ENCODE data around the gene TROAP. TPM values are rescaled to one million over a fixed set of nuclear protein-coding genes. Genes with fewer than 3 reads are reported as not detected.

TROAP gene
- total RNA-seq, 1 donor from 2014 or later: 9.6 TPM

DNA sequence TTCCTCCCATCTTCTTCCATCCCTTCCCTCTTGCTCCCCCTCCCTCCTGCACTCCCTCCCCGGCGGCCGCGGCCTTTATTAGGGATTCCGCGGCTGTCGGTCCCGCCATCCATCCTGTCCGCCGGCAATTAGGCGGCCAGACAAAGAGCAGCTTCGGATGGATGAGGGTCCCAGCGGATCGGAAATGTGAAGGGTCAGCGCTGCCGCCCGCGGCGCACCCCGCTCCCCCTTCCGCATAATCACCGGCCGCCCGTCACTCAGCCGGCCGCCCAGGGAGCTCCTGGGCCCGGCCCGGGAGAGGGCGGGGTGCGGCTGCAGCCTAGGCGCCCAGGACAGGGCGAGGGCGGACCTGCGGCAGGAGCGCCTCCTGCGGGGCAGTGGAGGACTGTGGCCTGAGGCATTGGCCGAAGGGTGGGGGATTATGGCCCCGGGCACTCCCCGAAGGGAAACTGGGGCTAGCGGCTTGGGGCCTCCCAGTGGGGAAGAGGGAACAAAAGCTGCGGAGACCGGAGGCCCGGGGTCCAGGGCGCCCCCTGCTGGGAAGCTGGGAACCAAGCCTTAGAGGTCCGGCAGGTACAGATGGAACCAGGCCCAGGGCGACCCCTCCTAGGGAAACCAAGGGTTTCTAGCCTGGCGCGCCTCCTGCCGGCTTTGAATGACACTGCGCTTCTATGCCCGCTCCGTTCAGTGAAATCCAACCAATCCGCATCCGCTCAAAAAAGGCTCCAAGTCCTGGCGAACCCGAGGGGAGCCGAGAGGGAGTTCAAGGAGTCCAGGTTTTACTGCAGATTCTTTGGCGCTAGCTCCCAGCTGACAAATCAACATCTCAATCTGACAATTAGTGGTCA lies 19.2 kb downstream of the TROAP start:
- peak; percentile 38 to 80 for DNase-seq (ENCODE audit: low read depth in 2 of 2)

DNA sequence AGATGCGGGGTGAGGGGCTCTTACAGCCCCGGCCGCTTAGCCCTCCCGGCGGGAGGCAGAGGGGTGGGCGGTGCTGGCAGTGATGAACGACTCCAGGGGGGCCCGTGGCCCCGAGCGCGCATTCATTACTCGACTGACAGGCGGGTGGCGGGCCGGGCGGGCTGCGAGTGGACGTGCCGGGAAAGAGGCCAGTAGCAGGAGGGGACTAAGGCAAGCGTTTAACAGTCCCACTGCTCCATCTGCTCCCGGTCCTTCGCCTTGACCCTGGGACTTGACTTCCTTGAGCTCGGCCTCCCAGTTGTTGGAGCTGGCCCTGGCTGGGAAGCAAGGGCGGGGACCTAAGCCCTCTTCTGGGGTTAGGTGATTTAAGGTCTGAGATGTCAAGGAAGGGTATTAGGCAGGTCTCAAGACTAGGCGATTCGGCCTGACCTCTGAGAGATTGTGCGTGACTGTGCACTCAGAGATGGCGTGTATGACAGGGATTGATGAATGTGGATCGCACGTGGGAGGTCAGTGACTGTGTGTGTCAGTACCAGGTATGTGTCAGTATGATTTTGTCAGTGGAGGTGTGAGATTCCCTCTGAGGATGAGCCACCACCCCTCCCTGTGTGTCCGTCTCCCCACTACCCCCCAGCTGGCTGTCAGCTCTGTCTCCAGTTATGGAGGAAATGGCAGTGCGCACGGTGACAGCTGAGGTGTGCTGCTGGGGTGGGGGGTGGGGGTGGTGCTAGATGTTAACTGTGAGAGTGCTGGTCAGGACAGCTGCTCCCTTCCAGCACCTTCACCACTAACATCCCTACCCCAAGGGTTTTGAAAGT lies 20.1 kb downstream of the TROAP start:
- no peak for DNase-seq (ENCODE audit: low read depth in 2 of 2)

- DNase-seq (ENCODE audit: low read depth in 2 of 2): no peak
Observed at GRCh38 chr12:49344486-49345050, 21.5 kb downstream of the TROAP start.

DNA sequence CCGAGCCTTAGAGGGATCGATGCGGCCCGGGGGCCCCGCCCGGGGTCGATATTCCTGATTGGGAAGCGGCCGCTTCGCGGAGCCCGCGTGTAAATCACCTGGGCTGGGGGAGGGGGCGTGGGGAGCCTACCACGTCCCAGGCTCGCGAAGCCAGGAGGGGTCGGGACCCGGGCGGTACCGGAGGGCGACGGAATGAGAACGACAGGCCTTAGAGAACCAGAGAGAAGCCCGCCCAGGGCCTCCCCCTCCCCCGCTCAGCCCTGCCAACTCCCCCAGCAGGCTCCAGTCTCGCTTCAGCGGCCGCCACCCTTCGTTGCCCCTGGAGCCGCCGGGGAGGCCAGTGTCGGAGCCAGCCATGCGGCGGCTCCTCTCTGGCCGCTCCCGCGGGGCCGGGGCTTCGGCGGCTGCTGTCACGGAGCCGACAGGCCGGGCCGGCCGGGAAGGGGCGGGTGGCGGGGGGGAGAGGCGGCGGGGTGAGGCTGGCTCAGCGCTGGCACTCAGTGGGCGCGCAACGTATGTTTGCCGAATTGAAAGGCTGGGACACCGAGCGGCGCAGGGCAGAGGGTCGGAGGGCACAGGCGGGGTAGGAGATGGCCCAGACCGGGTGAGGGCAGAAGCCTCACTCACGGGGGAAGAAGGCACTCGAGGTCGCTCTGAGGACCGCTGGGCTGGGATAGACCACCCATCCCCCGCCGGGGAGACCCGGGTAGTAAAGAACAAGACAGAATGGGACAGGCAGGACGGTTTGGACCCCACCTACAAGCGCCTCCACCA lies 22.2 kb downstream of the TROAP start:
- DNase-seq (ENCODE audit: low read depth in 2 of 2): no peak

DNA sequence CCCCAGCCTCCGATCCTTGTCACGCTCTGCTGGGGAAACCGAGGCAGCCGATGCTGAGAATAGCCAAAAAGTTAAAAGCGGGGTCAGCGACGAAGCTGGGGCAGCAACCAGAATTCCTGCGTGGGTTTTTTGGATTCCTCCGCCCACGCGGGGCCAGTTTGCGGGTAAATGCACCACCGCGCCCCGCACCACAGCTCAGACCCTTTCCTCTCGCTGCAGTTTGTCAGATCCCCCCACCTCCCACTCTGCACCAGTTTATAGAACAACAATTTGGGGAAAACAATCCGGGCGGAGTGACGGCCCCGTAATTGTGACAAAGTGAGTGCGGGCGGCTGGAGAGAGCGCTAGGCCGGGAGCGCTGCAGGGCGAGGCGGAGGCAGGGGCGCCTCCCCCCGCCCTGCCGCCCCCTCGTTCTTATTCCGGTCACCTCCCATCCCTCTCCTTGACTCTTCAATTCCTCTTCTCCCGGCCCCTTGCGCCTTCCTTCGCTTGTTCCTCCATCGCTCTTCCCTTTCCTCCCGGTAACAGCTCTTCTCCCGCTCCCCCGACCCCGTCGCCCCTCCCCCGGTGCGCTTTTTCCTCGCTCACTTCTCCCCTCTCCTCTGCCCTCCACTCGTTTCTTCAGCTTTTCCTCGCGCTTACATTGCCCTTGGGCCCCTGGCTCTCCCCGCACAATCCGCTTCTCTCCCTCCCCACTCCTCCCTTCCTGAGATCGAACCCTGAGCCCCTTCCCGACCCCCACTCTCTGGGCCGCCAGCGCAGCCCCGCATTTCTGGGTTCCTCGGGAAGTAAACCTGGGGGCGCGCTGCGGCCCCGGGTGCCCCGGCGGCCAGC lies 23.0 kb downstream of the TROAP start:
- DNase-seq (ENCODE audit: low read depth in 2 of 2): no peak

GRCh38 chr12:49346659-49347310 lies 23.7 kb downstream of the TROAP start, which contains the start of gene DNAJC22:
Gene DNAJC22, plus strand, starts transcription at chr12:49346888. Its CDS starts 1,985 bp downstream, at chr12:49348873.
- no peak for DNase-seq (ENCODE audit: low read depth in 2 of 2)

GRCh38 chr12:49347311-49348193 lies 24.5 kb downstream of the TROAP start:
- peak; percentile 58 to 66 for DNase-seq (ENCODE audit: low read depth in 2 of 2)

DNA sequence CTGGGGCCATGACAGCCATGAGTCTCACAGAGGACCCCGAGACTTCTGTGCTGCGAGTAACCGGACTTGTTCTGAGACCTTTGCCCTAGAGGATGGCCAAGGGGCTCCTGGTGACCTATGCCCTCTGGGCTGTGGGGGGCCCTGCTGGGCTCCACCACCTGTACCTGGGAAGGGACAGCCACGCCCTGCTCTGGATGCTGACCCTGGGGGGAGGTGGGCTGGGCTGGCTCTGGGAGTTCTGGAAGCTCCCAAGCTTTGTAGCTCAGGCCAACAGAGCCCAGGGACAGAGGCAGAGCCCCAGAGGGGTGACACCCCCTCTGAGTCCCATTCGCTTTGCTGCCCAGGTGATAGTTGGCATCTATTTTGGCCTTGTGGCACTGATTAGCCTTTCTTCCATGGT lies 25.7 kb downstream of the TROAP start:
- DNase-seq (ENCODE audit: low read depth in 2 of 2): no peak

DNA sequence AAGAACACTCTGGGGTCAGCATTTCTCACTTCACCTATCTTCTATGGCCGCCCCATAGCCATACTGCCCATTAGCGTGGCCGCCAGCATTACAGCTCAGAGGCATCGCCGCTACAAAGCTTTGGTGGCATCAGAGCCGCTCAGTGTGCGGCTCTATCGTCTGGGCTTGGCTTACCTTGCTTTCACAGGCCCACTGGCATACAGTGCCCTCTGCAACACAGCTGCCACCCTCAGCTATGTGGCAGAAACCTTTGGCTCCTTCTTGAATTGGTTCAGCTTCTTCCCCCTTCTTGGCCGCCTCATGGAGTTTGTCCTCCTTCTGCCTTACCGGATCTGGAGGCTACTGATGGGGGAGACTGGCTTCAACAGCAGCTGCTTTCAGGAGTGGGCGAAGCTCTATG lies 26.2 kb downstream of the TROAP start:
- no peak for DNase-seq (ENCODE audit: low read depth in 2 of 2)

DNA sequence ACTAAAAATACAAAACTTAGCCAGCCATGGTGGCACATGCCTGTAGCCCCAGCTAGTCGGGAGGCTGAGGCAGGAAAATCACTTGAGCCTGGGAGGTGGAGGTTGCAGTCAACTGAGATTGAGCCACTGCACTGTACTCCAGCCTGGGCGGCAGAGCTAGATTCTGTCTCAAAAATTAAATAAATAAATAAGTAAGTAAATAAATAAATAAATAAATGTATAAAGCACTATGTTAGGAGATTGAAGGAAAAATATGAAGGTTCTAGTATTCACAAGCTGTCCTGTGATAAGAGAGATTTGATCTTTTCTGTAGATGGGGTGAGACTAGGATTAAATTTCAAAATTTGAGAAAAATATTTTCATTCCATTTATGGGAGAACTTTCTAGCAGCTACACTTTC lies 29.3 kb downstream of the TROAP start:
- DNase-seq (ENCODE audit: low read depth in 2 of 2): no peak

- DNase-seq (ENCODE audit: low read depth in 2 of 2): no peak
Observed at GRCh38 chr12:49355913-49356312, 32.9 kb downstream of the TROAP start.

DNA sequence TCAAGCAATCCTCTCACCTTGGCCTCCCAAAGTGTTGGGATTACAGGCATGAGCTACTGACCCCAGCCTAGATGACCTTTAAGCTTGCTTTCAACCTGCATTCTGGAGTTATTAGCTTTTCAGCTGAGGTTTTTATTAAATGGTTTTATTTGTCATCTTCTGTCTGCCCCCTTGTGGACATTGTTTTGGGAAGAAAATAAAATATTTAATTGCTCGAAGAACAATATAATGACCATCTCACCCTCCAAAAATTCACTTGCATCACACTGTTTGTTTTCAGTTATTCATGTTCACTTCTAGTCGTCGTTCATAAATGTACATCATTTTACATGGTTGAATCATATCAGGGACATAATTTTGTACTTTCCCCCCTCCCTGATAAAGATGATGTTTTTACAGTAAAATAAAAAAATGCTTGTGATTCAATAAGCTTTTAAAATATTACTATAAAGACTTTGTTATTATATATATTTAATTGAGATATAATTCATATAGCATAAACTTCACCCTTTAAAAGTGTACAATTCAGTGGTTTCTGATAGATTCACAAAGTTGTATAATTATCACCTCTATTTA lies 34.1 kb downstream of the TROAP start:
- peak; percentile 30 to 59 for DNase-seq (ENCODE audit: low read depth in 2 of 2)

DNA sequence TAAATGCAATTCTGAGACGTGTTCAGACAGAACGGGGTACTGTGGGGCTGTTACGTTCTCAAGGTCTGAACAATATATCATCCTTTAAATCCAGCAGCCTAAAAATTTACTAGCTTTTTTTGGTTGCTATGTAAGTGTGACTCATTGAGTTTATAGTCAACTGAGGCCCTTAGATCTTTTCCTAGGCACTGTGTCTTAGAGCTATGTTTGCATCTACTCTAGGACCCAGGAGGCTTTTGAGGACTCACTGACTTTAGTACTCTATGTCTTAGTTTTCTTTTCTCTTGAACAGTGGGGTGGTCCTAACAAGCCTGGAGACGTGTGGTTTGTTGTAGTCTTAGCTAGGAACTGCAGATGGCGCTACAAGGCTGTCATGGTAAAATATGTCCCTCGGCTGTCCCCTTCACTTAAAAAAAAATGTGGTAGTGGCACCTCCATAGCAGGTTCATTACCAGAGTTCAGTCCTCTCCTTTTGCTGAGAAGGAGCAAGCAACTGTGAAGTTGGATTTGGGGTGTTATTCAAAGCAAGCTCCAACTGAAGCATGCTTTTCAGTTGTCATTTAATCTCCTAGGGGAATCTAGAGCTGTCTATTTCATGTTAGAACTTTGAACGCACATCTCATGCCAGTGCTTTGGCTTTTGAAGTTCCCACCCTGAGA lies 35.6 kb downstream of the TROAP start:
- peak; percentile 75 to 80 for DNase-seq (ENCODE audit: low read depth in 2 of 2)

GRCh38 chr12:49359671-49360070 lies 36.6 kb downstream of the TROAP start:
- no peak for DNase-seq (ENCODE audit: low read depth in 2 of 2)

DNA sequence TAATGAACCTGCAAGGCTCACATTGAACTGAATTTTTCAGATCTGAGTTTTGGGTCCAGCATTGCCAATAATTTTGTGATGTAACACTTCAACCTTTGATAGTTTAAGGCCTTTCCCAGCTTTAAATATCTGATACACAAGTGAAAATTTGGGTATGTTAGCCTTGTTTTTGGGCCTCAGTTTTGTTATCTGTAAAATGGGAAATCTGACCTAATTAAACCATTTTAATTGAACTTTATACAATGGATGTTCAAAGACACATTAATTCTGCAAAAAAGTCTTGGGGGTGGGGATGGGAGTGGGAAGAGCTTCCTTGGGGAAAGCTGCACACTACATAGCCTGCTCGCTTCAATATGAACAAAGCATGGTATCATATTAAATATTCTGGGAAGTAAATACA lies 39.0 kb downstream of the TROAP start:
- no peak for DNase-seq (ENCODE audit: low read depth in 2 of 2)

- peak; percentile 54 to 76 for DNase-seq (ENCODE audit: low read depth in 2 of 2)
Observed at GRCh38 chr12:49364989-49365388, 41.9 kb downstream of the TROAP start.

DNA sequence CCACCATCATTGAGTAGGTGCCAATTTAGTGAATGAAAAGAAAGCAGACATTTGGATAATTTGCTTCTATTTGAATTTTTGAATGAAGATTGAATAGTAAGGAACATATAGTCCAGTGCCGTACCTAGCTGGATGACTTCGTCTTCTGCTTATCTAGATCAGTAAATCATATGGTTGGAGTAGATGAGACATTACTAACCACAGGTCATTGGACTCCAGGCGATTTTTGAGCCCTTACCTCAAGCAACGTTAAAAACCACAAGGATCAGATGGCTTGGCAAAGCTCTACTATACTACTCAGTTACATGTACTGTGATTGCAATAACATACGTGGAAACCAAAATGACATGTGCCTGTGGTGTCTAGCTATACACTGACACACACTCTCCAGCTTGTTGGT lies 42.5 kb downstream of the TROAP start:
- no peak for DNase-seq (ENCODE audit: low read depth in 2 of 2)

DNA sequence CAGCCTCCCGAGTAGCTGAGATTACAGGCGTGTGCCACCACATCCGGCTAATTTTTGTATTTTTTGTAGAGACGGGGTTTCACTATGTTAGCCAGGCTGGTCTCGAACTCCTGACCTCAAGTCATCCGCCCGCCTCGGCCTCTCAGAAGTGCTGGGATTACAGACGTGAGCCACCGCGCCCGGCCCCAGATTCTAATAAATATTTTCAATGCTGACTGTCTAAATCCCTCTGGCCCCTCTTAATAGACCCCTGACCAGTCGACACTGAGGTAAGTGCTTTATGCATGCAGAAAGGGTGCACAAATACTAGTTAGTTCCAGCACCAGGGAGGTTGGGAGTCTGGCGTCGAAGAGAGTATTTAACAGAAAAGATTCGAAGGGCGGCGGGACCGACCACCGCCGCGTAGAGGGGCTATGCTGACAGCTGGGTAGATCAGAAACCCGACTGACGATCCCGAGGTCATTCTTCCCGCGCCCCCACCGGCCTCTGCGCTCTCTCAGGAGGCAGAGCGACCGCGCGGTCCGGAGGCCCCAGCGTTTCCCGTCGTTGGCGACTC lies 43.1 kb downstream of the TROAP start:
- no peak for DNase-seq (ENCODE audit: low read depth in 2 of 2)
